ENCODE results near the gene LGALS9.

- TF ChIP-seq, protein P1, sequence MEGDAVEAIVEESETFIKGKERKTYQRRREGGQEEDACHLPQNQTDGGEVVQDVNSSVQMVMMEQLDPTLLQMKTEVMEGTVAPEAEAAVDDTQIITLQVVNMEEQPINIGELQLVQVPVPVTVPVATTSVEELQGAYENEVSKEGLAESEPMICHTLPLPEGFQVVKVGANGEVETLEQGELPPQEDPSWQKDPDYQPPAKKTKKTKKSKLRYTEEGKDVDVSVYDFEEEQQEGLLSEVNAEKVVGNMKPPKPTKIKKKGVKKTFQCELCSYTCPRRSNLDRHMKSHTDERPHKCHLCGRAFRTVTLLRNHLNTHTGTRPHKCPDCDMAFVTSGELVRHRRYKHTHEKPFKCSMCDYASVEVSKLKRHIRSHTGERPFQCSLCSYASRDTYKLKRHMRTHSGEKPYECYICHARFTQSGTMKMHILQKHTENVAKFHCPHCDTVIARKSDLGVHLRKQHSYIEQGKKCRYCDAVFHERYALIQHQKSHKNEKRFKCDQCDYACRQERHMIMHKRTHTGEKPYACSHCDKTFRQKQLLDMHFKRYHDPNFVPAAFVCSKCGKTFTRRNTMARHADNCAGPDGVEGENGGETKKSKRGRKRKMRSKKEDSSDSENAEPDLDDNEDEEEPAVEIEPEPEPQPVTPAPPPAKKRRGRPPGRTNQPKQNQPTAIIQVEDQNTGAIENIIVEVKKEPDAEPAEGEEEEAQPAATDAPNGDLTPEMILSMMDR (IDR thresholded peaks at IDR 0.05; ENCODE audit: insufficient read depth, low read depth, low read length) = no peak
- TF ChIP-seq EZH2 (IDR thresholded peaks at IDR 0.05; ENCODE audit: insufficient read depth, low read length) = no peak
Measured at GRCh38 chr17:27668488-27668823, 37.5 kb downstream of the LGALS9 start.
